Measurements from ENCODE around the gene C12orf50.

- TF ChIP-seq CTCF (IDR thresholded peaks at IDR 0.05; ENCODE audit: control extremely low read depth in 1 of 3, insufficient read depth in 1 of 3, low read depth in 1 of 3, low read length in 3 of 3) (no peak), EGR1 (IDR thresholded peaks at IDR 0.05; ENCODE audit: borderline replicate concordance, low read depth, low read length) (no peak), MAX (IDR thresholded peaks at IDR 0.05) (no peak), MAFK (IDR thresholded peaks at IDR 0.05; ENCODE audit: low read depth, low read length) (no peak), JUN (IDR thresholded peaks at IDR 0.05; ENCODE audit: low read depth, low read length) (no peak), CHD7 (IDR thresholded peaks at IDR 0.05; ENCODE audit: insufficient replicate concordance, low read length) (no peak)
These were observed 44.0 kb downstream of the C12orf50 start for GRCh38 chr12:87985069-87985675.

Data from H1 (cell line).